Ascending aorta (tissue), 2 donors: ENCODE data around the gene GRIK2. TPM values are rescaled to one million over a fixed set of nuclear protein-coding genes. Genes with fewer than 3 reads are reported as not detected.

Experiments used
- DNase-seq, 2 donors: peaks; one replicate each; pipeline ENCODE4 v3.0.0-alpha.2; 2019; ENCODE audit warnings: low spot score in 2 of 2
- H3K27ac ChIP-seq, 2 donors: fragments of 200-600 bp; sonication (generic); one replicate each; pipeline ENCODE4 v1.5.1; 2016 to 2017; ENCODE audit warnings: mild to moderate bottlenecking in 1 of 2
- H3K27me3 ChIP-seq: fragments of 200-600 bp; sonication (generic); one replicate; pipeline ENCODE4 v1.5.1; 2017
- H3K36me3 ChIP-seq, 2 donors: fragments of 200-600 bp; sonication (generic); one replicate each; pipeline ENCODE4 v1.5.1; 2016
- H3K4me1 ChIP-seq, 2 donors: fragments of 200-600 bp; sonication (generic); one replicate each; pipeline ENCODE4 v1.5.1; 2016 to 2017; ENCODE audit warnings: mild to moderate bottlenecking in 1 of 2
- H3K4me3 ChIP-seq, 2 donors: fragments of 200-600 bp; sonication (generic); one replicate each; pipeline ENCODE4 v1.5.1; 2016 to 2017; ENCODE audit warnings: mild to moderate bottlenecking in 1 of 2
- H3K9me3 ChIP-seq, 2 donors: fragments of 200-600 bp; sonication (generic); one replicate each; pipeline ENCODE4 v1.5.1; 2016
- intact Hi-C: fragments of 100-400 bp; cut with DNase I; formaldehyde crosslinking; loops from one replicate; pipeline ENCODE4 v1.15.1; 2023
- total RNA-seq: library from RNA; depleted of rRNA; stranded (reverse); fragments of >200 nt; gene quantifications from one replicate; pipeline ENCODE4 v1.1.0, GENCODE V29; 2016
- TF ChIP-seq, protein P1 (sequence below), 3 experiments: fragments of 200-600 bp in 2 of 3; fragments of 450-650 bp in 1 of 3; sonication (generic) in 2 of 3; IDR thresholded peaks; one replicate each; pipeline ENCODE4 v1.5.1; 2016 to 2019; ENCODE audit warnings: antibody characterized with exemption in 3 of 3, mild to moderate bottlenecking in 1 of 3, moderate library complexity in 1 of 3

GRIK2 gene
- total RNA-seq, 1 donor from 2014 or later = not detected

DNA sequence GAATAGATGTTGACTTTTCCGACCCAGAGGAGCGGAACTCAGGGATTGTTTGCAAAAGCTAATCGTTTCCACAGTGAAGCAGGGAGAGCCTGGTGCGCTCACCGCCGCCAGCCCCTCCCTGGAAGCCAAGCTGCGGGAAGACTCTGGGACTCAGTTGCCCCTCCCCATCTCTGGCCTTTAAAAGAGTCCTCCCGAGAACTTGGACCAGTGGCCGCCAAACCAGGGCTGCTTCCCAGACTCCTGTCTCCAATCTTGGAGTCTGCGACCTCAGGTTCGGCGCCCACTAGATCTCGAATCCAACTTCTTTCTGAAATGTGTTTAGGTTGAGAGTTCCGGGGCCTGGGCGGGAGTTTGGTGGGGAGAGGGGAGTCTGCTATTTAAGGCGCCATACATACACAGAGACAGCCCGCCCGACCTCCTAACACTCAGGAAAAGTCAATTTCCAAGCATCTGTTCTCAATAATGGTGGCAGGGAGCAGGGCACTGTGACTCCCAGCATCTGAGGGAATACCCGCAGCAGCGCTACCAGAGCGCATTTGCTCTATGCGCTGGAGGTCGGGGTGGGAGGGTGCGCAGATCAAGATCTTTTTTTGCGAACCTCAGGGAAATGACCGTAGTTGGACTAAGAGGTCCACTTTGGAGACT is 800 bp upstream of the GRIK2 start:
- intact Hi-C loops = no loop called here
- Histone ChIP-seq H3K27me3 (no peaks in the 10 kb centered on the region), H3K4me3 (peak overlapping the region; percentile 46 to 58), H3K27ac (no peak overlapping the region), H3K36me3 (no peaks in the 10 kb centered on the region), H3K4me1 (no peaks in the 10 kb centered on the region), H3K9me3 (no peaks in the 10 kb centered on the region)
- no peak for DNase-seq
- TF ChIP-seq, protein P1, sequence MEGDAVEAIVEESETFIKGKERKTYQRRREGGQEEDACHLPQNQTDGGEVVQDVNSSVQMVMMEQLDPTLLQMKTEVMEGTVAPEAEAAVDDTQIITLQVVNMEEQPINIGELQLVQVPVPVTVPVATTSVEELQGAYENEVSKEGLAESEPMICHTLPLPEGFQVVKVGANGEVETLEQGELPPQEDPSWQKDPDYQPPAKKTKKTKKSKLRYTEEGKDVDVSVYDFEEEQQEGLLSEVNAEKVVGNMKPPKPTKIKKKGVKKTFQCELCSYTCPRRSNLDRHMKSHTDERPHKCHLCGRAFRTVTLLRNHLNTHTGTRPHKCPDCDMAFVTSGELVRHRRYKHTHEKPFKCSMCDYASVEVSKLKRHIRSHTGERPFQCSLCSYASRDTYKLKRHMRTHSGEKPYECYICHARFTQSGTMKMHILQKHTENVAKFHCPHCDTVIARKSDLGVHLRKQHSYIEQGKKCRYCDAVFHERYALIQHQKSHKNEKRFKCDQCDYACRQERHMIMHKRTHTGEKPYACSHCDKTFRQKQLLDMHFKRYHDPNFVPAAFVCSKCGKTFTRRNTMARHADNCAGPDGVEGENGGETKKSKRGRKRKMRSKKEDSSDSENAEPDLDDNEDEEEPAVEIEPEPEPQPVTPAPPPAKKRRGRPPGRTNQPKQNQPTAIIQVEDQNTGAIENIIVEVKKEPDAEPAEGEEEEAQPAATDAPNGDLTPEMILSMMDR (IDR thresholded peaks at IDR 0.05) = no peak

DNA sequence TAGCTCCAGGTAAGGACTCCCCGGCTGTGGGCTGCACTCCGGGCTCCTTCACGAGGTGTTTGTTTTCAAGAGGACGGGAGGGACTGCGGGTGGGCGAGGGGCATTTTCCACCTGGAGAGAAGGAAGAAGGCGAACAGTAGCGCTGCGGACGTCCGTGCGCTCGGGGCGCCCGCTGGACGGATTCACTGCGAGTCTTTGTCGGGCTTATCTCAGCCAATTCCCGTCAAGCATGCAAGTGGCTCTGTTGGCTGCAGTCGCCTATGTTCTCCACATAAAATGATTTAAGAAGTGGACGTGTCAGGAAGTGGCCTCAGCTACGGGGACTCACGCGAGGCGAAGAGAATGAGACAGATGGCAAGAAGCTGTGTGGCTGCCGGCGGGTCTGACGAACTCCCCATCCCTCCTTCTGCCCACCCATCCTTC is 332 bp downstream of the GRIK2 start:
- Histone ChIP-seq H3K36me3 (no peaks in the 10 kb centered on the region), H3K4me1 (no peaks in the 10 kb centered on the region), H3K4me3 (peak overlapping the region; percentile 46 to 58), H3K9me3 (no peaks in the 10 kb centered on the region), H3K27ac (no peak overlapping the region), H3K27me3 (no peaks in the 10 kb centered on the region)
- intact Hi-C loops = no loop called here
- no peak for DNase-seq
- TF ChIP-seq, protein P1 (IDR thresholded peaks at IDR 0.05) = no peak

DNA sequence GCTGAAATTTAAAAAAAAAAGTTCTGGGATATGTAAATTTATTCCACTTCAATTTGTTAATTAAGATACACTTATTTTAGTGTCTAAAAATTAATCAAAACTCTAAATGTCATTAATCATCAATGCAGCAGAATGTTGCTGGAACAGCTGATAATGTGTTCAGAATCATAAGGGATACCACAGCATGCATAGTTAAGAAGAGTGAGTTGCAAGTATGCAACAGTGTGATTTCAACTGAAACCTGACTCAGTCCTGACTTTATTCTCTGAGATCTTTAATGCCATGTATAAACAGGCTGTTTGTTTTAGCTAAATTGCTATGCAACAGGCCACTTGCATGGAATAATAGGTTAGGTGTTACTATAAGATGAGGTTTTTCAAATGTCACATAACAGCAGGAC is 1.4 kb downstream of the GRIK2 start:
- TF ChIP-seq, protein P1 (IDR thresholded peaks at IDR 0.05) = no peak
- no peaks in the 10 kb centered on the region for H3K27me3 ChIP-seq
- no peaks in the 10 kb centered on the region for H3K36me3 ChIP-seq
- no peak overlapping the region for H3K4me3 ChIP-seq
- intact Hi-C loops = no loop called here
- no peak for DNase-seq
- no peak overlapping the region for H3K27ac ChIP-seq
- no peaks in the 10 kb centered on the region for H3K4me1 ChIP-seq
- H3K9me3 ChIP-seq = no peaks in the 10 kb centered on the region

DNA sequence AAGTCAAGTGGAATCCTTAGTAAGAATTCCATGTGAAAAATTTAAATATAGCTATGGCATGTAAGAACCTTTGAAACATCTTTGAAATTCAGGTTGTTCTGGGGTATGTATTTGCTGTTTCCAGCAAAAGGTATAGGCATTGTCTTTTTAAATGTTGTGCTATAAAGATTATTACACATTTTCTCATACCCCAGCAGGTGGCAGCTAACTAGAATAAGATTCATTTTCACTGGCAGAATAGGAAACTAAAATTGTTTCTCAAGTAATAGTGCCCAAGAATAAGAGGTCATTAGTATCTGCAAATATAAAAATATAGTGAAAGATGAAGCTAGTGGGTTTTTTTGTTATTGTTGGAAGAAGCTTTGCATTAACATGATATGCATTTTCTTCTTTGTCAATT is 1.8 kb downstream of the GRIK2 start:
- DNase-seq = no peak
- Histone ChIP-seq H3K27ac (no peak overlapping the region), H3K27me3 (no peaks in the 10 kb centered on the region), H3K4me1 (no peaks in the 10 kb centered on the region), H3K9me3 (no peaks in the 10 kb centered on the region), H3K4me3 (no peak overlapping the region), H3K36me3 (no peaks in the 10 kb centered on the region)
- TF ChIP-seq, protein P1 (IDR thresholded peaks at IDR 0.05) = no peak
- intact Hi-C loops = no loop called here

DNA sequence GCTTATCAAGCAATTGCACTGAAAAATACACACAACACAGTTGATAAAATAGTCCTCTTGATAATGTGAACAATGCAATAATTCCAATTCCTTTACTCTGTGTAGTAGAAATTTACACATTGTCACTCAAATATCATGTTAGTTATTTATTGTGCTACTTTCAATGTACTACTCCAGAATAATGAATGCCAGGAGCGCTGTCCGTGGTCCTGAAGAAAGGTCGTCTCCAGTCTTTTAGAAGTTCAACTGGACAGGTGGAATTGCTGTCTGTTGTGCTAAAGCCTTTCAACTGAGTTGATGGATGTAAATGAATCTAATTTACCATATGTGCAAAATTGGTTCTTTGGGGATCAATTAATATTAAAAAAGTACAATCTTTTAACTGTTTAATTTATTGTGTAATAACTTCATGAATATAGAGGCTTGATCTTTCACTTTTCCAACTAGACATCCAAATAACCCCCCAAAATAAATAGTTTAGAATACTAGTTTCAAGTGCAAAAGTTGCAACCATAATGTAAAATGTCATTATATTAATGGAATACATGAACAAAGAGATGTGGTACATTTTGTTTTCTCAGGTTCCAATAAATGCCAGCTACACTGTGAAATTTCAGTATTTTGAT is 3.2 kb downstream of the GRIK2 start:
- DNase-seq = peak in 1 of 2 donors; percentile 64
- H3K9me3 ChIP-seq = no peaks in the 10 kb centered on the region
- TF ChIP-seq, protein P1 (IDR thresholded peaks at IDR 0.05) = no peak
- no peaks in the 10 kb centered on the region for H3K4me1 ChIP-seq
- H3K27ac ChIP-seq = no peak overlapping the region
- no peaks in the 10 kb centered on the region for H3K36me3 ChIP-seq
- no peak overlapping the region for H3K4me3 ChIP-seq
- intact Hi-C loops = no loop called here
- no peaks in the 10 kb centered on the region for H3K27me3 ChIP-seq
